GM18498 (cell line): Measurements from ENCODE around the gene SH2D3A.
"Not testable (repeated sequence)": the region's sequence is repeated elsewhere in the genome, so short reads cannot be mapped to it uniquely, and the experiment has no call there.

Experiments used
- ATAC-seq: cut with Tn5 transposase; IDR thresholded peaks from one replicate; pipeline ENCODE4 v1.9.1; 2021; ENCODE audit warnings: mild to moderate bottlenecking, moderate library complexity; ENCODE audit not compliant: unreplicated experiment

SH2D3A gene

GRCh38 chr19:6762253-6762797 lies 4.9 kb downstream of the SH2D3A start:
- not testable (repeated sequence) for ATAC-seq

GRCh38 chr19:6761053-6761676 lies 6.1 kb downstream of the SH2D3A start:
- ATAC-seq, result no peak

- no peak for ATAC-seq
These were observed 6.6 kb downstream of the SH2D3A start for GRCh38 chr19:6760606-6761005.

GRCh38 chr19:6754653-6755463 lies 12.4 kb downstream of the SH2D3A start:
- no peak for ATAC-seq

GRCh38 chr19:6754136-6754535 lies 13.1 kb downstream of the SH2D3A start:
- ATAC-seq, result no peak

- peak; percentile 83 for ATAC-seq
These were observed 13.8 kb downstream of the SH2D3A start for GRCh38 chr19:6753178-6754031.

- ATAC-seq, result no peak
These were observed 14.7 kb downstream of the SH2D3A start for GRCh38 chr19:6752256-6753177.

GRCh38 chr19:6751189-6751588 lies 16.0 kb downstream of the SH2D3A start:
- no peak for ATAC-seq

GRCh38 chr19:6750062-6750461 lies 17.2 kb downstream of the SH2D3A start:
- no peak for ATAC-seq

- ATAC-seq, result not testable (repeated sequence)
These were observed 18.7 kb downstream of the SH2D3A start for GRCh38 chr19:6748543-6748942.

- no peak for ATAC-seq
These were observed 21.3 kb downstream of the SH2D3A start for GRCh38 chr19:6745965-6746364.

- no peak for ATAC-seq
These were observed 22.6 kb downstream of the SH2D3A start for GRCh38 chr19:6744381-6745301.

GRCh38 chr19:6743714-6744380 lies 23.4 kb downstream of the SH2D3A start:
- ATAC-seq, result no peak

- no peak for ATAC-seq
These were observed 24.2 kb downstream of the SH2D3A start for GRCh38 chr19:6743066-6743465.

- no peak for ATAC-seq
These were observed 26.5 kb downstream of the SH2D3A start for GRCh38 chr19:6740589-6741343.

- no peak for ATAC-seq
These were observed 27.2 kb downstream of the SH2D3A start for GRCh38 chr19:6739883-6740588.

- no peak for ATAC-seq
These were observed 27.8 kb downstream of the SH2D3A start, which contains the start of gene TRIP10 for GRCh38 chr19:6739390-6739882. Gene TRIP10, plus strand, starts transcription at chr19:6739680. Its CDS starts 82 bp downstream, at chr19:6739762.
